HG03432 (cell line): ENCODE results near the gene GRPEL2.
"Not testable (repeated sequence)": the region's sequence is repeated elsewhere in the genome, so short reads cannot be mapped to it uniquely, and the experiment has no call there.

Experiments
- ATAC-seq: cut with Tn5 transposase; IDR thresholded peaks from one replicate; pipeline ENCODE4 v1.9.1; 2021; ENCODE audit warnings: mild to moderate bottlenecking, moderate library complexity; ENCODE audit not compliant: unreplicated experiment

The GRPEL2 gene

GRCh38 chr5:149375434-149375833 is 30.1 kb downstream of the GRPEL2 start:
- no peak for ATAC-seq

DNA sequence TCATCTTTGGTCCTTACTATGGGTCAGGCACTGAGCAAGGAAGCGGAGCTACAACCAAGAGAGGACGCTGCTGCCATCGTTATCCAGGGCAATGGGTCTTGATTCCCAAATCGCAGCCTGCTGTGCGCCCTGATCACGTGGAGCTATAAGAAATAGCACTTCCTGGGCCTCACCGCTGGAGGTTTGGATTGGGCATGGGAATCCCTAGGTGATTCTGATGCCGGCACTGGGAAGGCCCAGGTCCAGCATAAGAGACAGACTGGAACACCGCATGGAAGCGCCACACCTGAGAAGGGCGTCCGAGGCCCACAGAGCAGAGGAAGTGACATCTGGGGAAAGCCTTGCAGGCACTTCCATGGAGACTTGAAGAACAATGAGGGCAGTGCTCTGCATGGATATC is 30.8 kb downstream of the GRPEL2 start:
- ATAC-seq = no peak

DNA sequence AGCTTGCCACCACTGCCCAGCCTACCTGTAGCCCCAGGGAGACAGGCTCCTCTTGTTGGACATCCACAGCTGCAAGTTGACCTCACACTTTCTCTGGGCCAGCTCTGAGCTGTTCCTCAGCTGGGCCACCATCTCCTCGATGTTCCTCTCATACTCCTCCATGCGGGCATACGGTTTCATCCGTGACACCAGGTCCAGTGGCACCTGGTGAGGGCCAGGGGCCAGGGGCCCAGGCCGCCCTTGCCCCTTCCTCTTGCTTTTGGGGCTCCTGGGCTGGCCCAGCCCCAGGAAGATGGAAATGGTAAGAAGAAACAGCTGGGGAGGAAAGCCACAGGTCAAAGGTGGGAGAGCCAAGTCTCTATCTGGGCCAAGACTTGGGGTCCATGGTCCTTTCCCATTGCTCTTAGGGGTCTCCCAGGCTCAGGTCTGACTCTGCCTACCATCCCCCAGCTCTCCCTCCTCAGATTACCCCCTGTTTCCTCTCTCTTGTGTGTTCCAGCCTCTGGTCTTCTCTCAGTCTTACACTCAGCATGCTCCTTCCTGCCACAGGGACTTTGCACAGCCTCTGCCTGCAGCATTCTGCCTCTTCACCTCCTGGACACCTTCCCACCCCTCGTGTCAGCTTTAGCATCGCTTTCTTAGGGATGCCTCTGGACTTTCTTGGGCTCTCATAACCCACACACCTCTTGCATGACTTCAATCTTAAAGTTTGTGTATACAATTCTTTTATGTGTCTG is 31.6 kb downstream of the GRPEL2 start:
- no peak for ATAC-seq

DNA sequence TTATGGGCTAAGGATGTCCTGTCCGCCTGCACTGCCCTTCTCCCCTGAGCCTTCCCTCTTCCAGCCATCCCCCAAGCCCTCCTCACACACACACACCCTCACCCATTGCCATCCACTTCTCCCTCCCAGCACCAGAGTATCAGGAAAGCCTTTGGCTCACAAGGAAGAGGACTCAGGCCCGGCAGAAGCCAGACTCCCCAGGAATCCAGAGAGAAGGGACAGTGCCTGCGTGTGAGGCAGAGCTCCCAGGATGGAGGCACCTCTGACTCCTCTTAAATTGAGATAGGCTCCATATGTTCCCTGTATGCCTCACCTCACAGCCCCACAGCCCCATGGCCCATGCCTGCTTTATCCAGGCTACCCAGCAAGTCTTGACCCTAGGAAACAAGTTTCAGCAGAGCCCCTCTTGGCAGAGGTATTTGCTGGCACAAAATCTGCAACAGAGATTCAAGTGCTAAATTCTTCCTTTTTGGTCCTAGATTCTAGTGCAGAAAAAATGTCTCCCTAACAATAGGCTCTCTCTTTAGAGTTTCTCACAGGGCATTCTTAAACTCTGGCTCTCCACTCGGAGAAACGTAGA is 33.0 kb downstream of the GRPEL2 start:
- no peak for ATAC-seq

- no peak for ATAC-seq
These were observed 34.0 kb downstream of the GRPEL2 start, which contains the start of gene IL17B for GRCh38 chr5:149379177-149379761. Gene IL17B, minus strand, starts transcription at chr5:149379292. Its CDS starts 67 bp downstream, at chr5:149379225.

DNA sequence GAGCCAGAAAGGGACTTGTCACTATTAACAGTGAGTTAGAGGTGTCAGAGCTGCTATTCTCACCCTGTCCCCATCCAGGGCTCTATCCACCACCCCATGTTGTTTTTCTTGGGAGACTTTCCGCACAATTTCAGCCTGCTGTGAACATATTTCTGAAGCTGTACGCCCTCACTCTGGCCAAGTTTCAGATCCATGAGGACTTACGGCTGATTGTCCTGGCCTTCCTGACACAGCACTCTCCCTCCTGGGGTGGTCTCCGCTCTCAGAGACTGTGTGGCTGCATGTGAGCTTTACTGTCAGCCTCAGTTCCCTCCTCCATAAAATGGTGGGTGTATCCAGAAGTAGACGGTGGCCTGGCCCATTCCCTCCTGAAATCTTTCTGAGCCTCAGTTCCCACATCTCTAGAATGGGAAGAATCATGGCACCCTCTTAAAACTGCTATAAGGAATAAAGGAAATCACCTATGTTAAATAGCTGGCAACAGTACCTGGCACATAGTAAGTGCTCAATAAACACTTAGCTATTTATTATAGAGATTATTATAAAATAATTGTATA is 34.6 kb downstream of the GRPEL2 start:
- no peak for ATAC-seq

GRCh38 chr5:149380466-149381121 is 35.3 kb downstream of the GRPEL2 start:
- ATAC-seq = no peak

DNA sequence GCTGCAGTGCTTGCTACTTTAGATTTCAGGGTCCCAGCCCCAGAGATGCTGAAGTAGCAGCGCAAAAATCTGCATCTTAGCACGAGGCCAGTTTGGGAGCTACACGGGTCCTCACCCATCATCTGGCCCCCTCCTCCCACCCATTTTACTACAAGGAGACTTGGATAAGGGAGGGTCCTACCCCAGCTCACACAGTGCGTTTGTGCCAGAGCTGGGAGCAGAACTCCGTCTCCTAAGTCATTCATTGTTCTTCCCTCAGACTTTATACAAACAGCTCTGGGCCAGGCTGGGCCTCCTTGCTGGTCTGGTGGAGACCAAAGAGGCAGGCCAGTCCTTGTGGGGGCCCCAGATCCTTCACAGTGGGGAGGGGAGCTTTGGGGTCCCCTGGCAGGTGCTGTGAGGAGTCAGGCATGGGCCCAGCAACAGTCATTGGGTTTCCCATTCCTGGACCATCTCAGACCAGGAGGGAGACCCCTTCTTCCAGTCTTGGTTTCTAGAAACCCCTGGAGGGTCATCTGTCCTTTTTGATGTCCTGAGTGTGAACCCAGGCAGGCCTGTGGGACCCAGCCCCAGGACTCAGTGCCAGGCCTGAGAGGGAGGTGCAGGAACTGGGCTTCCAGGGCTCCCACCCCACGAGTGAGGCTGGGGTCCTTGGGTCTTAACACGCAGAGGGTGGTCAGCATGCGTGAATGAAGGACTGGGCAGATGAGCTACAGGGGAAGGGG is 36.1 kb downstream of the GRPEL2 start:
- peak; percentile 19 for ATAC-seq

GRCh38 chr5:149381986-149382338 is 36.7 kb downstream of the GRPEL2 start:
- peak; percentile 86 for ATAC-seq

DNA sequence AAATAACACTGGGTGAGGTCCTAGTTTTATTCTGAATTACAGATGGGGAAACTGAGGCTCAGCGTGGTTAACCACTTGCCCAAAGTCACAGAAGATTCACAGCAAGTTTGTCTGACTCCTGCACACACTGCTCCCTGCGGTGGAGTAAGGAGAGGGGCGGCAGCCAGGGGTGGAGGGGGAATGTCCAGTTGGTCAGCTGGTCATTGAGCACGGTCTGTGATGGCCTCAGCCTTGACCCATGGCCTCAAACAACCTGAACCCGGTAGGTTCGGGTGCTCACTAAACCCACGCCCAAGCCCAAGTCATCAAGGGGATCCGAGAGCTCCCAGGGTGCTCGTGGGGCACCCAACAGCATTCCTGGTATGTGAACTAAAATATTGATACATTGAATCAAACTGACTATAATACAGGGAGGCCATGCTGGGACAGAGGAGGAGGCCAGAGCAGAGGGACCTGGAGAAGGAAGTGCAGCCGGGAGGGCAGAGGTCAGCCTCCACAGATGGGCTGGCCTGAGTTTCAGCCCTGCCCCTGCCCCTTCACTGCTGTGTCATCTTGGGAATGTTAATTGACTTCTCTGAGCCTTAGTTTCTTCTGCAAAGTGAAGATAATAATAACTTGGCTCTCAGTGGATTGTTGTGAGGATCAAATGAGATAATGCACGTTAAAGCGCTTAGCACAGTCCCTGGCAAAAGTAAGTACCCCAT is 37.4 kb downstream of the GRPEL2 start:
- no peak for ATAC-seq

- ATAC-seq = no peak
These were observed 38.1 kb downstream of the GRPEL2 start for GRCh38 chr5:149383399-149383798.

DNA sequence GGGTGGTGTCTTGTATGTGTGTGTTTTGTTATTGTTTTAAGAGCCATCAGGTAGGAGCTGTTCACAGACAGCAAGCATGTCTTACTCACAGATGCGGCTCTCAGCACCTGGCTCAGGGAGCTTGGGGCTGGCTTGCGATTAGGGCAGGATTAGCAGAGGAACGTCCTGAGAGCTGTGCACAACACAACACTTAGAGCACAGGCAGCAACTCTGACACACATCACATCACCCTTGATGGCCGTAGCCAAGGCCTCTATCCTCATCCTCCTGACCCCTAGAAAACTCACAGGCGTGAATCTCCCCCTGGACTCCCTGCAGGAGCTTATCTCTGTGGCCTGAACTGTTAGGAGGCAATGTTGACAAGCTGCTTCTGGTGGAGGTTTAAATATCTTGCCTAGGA is 40.9 kb downstream of the GRPEL2 start:
- no peak for ATAC-seq

- no peak for ATAC-seq
These were observed 41.9 kb downstream of the GRPEL2 start for GRCh38 chr5:149387081-149387631.

DNA sequence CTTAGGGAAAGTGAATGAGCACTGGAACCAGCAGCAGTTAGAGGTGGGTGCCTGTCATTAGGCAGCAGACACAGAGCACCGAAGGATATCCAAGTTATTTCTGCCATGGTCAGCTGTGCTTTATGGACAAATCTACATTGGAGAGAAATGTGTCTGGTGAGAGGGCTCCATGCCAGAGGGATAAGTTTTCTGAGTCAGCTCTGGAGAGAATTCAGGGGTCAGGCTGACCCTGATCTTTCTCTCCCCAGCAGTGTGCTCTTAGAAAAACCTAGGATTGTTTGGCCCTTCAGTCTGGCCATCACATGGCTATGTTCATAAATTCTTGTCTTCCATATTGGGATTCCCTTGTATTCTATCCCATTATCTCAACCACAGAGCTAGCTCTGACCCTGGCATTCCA is 42.7 kb downstream of the GRPEL2 start:
- ATAC-seq = no peak

- ATAC-seq = no peak
These were observed 43.3 kb downstream of the GRPEL2 start for GRCh38 chr5:149388498-149389190.

- no peak for ATAC-seq
These were observed 44.5 kb downstream of the GRPEL2 start for GRCh38 chr5:149389552-149390495.

DNA sequence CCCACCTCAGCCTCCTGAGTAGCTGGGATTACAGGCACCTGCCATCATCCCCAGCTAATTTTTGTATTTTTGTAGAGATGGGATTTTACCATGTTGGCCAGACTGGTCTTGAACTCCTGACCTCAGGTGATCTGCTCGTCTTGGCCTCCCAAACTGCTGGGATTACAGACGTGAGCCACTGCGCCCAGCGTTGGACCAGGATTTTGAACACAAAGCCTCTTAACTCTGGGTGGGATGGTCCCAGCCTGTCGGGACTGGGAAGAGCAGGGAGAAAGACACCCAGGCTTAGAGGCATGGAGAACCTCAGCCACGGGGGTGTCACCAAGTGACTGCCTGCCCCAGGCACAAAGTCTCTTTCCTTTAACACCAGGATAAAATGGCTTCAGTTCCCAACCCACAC is 45.8 kb downstream of the GRPEL2 start:
- not testable (repeated sequence) for ATAC-seq

DNA sequence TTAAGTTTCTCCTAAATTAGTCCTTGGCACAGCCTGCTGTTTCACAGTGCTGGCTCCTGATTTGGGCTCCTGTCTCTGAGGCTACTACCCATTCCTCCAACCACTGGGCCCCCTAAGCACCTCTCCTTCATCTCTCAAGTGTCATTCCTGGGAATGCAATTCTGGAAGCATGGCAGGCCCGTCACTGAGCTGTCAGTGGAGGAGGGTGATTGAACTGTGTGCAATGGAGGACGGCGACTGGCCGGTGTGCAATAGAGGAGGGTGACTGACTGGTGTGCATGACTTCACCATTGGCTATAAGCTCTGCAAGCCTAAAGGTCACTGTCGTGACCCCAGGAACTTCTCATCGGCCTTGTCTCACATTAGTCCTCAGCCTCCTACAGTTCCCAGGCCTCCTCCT is 46.2 kb downstream of the GRPEL2 start:
- ATAC-seq = no peak
